Limb (tissue), 2 donors: ENCODE data around the gene DTX2.
"Not testable (repeated sequence)": the region's sequence is repeated elsewhere in the genome, so short reads cannot be mapped to it uniquely, and the experiment has no call there.

Experiments
- DNase-seq, 2 donors: peaks; one replicate each; pipeline ENCODE4 v3.0.0-alpha.2; 2016; ENCODE audit errors: extremely low spot score in 2 of 2

The DTX2 gene

DNA sequence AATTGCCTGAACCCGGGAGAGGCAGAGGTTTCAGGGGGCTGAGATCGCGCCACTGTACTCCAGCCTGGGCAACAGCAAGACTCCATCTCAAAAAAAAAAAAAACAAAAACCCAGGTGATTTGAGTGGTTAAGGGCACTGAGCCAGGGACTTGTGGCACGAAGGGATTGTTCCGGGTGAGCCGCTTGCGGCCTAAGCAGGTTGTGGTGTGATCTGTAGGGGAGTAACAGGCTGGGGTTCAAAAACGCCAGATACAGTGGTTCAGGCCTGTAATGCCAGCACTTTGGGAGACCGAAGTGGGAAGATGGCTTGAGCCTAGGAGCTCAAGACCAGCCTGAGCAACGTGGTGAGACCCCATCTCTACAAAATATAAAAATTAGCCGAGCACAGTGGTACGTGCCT lies 17.7 kb upstream of the DTX2 start:
- DNase-seq = not testable (repeated sequence)

DNA sequence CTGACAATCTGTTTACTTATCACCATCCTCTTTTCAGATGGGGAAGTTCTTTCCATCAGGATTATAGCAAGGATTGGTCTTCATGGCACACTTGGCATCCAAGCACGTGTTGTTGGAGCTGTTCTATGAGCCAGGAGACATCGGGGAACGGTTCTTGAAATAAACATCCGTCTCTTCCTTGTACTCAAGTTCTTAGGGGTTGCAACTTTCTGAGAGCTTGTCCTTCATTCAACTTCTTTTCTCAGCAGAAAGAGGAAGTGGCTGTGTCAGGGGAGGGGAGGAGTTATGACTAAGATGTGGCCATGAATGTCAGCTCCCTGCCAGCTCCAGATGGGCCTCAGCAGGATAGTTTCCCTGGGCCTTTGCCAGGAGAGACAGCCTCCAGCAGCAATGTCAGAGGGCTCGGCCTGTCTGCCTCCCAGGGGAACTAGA lies 15.9 kb upstream of the DTX2 start:
- DNase-seq = not testable (repeated sequence)

DNA sequence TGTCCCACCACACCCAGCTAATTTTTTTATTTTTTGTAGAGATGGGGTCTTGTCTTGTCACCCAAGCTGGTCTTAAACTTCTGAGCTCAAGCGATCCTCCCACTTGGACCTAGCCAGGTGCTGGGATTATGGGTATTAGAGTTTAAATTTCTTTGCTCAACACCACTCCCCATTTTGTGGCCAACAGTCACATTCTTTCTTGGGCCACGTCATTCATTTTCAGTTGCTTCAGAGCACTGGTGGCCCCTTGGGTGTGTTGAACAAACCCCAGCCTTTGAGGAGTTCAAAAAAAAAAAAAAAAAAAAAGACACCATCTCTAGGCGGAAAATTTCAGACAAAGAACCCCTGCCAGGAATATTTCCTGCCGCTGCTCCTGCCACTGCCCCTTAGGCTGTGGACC lies 4.5 kb upstream of the DTX2 start:
- DNase-seq = not testable (repeated sequence)

DNA sequence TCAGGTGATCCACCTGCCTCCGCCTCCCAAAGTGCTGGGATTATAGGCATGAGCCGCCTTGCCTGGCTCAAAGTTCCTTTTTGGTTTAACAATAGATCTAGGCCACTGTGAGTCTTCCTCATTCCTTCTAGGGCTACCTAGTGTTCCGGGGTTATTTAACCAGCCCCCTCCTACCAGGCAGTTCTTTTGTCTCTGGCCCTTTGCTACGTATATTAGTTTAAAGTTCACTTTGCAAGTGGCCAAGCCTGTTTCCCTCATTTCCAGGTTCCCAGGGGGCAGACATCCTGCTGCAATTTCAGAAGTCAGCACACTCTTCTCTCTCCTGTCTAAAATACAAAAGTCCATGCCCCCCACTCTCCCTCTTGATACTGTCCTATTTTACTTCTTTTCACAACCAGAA lies 3.0 kb upstream of the DTX2 start:
- not testable (repeated sequence) for DNase-seq

DNA sequence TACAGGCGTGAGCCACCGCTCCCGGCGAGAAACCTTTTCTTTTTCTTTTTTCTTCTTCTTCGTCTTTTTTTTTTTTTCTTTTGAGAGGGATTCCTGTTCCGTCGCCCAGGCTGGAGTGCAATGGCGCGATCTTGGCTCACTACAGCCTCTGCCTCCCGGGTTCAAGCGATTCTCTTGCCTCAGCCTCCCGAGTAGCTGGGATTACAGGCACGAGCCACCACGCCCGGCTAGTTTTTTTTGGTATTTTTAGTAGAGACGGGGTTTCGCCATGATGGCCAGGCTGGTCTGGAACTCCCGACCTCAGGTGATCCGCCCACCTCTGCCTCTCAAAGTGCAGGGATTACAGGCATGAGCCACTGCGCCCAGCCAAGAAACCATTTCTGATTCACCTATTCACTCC lies 742 bp upstream of the DTX2 start:
- not testable (repeated sequence) for DNase-seq

DNA sequence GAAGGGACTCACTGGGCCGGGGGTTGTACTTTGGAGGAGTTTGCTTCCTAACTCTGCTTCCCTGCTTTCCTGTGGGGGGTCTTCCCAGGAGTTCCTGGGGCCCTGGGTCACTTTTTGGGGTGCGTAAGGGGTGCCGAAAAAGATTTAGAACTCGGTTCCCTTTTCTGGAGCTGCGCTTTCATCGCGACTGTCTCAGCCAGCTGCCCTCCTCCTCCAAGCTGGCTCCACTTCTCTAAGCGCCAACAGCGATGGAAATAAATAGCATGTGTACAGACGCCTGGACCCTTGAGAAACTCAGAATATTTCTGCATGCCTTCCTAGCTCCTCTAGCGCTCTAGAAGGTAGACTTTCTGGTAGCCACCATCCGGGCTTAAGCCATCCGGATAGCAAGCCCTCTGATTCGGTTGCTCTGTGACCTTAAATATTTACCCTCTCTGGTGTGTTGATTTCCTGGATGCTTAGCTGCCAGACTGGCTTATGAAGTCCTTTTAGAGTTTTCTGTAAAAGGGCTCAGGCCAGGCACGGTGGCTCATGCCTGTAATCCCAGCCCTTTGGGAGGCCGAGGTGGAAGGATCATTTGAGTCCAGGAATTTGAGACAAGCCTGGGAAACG lies 868 bp downstream of the DTX2 start:
- DNase-seq = not testable (repeated sequence)

DNA sequence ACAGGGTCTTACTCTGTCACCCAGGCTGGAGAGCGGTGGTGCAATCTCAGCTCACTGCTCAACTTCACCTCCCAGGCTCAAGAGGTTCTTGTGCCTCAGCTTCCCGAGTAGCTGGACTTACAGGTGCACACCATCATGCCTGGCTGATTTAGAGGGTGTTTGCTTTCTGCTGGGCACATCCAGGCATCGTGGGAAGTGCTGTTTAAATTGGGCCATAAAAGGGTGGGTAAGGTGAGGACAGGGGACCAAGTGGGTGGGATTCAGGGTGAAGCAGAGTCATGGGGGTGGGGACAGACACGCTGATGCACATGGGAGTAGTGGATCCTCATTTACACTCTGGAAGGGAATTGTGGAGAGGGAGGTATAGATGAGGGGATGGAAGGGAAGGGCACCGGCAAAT lies 3.5 kb downstream of the DTX2 start:
- not testable (repeated sequence) for DNase-seq

DNA sequence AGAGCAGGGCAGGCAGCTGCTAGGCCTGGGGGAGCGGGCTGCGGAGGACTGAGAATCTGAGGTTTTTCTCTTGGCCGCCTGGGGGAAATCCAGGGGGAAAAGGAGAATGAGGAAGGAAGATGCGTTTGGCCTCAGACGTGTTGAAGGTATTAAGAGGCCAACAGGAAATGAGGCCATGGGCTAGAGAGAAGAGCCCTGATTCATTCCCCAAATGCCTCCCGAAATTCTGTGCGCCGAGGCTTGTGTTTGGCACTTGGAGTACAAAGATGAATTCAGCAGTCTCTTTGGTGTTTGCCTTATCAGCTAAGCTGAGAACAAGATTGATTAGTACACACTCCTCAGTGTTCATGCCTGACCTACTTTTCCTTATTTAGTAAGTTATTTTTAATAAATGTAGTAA lies 4.4 kb downstream of the DTX2 start:
- not testable (repeated sequence) for DNase-seq

DNA sequence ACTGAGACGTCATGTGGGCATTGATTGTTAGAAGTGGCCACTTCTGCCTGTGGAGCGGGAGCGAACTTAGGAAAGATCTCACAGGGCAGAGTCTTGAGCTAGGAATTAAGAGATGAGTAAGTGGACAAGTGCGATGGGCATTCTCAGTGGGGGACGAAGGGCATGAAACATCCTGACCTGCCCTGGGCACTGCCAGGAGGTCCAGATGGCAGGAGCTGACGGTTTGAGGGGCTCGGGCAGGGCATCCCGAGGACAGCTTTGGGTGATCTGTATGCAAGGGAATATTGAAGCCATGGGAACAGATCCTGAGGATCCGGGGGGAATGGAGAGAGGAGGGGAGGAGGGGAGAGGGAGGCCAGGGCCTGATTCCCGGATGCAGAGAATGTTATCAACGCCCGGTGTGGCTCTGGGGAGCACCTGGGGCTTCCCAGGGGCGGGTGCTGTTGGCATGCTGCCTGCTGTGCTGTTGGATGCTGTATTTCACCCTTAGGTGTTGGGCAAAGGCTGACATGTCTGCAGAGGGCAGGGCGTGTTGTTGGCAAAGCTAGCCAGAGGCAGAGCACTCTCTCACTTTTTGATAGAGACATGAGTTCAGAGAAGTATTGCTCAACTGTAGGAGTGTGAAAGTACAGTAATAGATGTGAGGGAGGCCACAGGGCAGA lies 6.4 kb downstream of the DTX2 start:
- DNase-seq = not testable (repeated sequence)

DNA sequence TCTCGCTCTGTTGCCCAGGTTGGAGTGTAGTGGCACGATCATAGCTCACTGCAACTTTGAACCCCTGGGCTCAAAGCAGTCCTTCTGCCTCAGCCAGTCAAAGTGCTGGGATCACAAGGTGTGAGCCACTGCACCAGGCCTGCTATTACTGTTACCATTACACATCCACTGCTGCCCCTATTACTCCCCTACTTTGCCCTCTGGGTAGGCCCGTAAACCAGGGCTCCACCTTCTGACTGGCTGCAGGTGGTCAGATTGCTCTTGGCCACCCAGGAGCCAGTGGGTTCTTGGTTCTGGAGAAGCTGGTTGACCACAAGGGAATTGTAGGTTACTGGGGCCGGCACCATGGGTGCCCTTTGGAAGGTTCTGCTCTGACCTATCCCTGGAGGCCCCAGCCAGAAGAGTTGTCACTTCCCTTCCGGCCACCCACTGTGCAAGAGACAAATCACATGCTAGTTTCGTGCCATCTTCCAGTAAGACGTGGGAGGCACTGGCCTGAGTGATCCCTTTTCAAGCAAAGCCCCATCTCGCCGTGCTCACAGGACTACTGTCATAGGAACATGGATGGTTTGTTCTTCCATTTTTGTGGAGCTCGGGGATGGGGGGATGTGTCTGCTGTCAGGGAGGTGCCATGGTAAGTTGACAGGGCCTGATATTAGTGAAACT lies 10.2 kb downstream of the DTX2 start:
- not testable (repeated sequence) for DNase-seq

DNA sequence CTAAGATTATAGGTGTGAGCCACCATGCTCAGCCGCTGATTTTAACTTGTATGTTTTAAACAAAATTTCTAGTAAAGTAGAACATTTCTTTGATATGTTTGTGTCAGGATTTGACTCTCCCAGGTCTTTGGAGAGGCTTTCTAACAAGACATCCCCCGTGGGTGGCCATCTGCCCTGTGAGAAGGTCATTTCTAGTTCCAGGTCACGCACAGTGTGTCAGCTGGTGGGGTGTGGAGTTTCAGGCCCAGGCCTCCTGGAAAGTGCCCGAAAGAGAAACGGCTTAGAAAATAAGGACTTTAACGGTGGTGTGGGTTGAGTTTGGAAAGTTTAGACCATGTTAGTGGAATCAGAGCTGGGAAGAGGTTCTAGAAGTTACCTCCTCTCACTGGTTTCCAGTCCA lies 11.6 kb downstream of the DTX2 start:
- not testable (repeated sequence) for DNase-seq

DNA sequence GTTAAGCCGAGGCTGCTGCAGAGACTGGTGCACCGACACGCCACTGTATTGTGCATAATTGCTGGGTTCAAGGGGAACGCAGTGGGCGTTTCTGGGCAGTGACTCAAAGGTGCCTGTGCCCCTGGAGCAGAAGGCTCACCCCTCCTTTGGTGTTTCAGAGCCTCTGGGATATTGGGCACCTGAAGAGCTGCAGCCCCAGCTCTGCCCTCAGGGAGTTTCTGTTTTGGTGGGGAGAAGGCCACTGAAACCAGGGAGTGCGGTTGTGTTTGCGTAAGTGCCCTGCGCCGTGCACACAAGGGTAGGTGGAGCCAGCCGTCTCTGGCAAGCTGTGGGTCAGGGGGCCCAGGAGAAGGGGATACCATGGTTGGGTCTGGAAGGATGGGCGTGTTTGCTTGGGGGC lies 14.8 kb downstream of the DTX2 start:
- DNase-seq = not testable (repeated sequence)

DNA sequence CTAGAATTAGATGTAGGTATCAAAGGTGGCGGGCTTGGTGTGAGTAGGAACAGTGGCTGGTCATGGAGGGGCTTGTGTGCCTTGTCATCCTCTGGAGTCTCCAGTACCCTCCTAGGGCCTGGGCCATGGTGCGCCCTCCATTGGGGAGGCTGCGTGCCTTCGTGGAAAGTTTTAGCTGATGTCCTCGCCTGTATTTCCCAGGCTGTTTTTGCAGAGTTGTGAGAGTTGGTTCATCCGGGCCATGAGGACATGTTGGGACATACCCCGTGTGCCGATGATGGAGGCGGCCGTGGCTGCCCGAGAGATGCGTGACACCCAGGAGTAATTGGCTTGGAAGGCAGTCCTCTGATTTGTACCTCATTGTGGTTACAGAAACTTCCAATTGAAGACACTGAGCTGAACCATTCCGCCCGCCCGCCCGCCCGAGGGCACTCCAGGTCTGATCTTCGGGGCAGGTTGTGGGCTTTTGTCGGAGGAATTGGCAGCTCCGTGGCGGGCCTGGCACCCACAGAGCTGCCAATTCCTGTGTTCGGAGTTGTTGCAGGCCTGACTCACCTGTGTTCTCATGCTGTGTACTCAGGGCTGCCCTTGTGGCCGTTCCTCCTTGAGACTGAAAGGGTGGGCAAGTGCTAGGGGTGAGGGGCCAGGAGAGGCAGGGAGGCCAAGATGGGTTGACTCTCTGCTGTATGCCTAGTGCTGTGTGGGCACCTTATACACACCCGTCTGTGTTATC lies 15.4 kb downstream of the DTX2 start:
- DNase-seq = not testable (repeated sequence)

DNA sequence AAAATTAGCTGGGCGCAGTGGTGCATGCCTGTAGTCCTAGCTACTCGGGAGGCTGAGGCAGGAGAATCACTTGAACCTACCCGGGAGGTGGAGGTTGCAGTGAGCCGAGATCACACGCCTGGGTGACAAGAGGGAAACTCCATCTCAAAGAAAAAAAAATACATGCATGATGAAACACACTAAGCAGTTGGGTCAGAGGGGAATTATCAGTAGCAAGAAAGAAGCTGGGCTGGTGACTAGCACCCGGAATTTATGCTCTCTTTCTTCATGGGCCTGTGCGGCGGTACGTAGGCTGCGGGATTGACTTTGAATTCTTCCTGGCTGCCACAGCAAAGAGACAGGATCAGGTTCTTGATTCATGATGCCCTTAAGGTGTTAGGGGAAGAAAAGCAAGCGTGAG lies 18.1 kb downstream of the DTX2 start:
- not testable (repeated sequence) for DNase-seq

DNA sequence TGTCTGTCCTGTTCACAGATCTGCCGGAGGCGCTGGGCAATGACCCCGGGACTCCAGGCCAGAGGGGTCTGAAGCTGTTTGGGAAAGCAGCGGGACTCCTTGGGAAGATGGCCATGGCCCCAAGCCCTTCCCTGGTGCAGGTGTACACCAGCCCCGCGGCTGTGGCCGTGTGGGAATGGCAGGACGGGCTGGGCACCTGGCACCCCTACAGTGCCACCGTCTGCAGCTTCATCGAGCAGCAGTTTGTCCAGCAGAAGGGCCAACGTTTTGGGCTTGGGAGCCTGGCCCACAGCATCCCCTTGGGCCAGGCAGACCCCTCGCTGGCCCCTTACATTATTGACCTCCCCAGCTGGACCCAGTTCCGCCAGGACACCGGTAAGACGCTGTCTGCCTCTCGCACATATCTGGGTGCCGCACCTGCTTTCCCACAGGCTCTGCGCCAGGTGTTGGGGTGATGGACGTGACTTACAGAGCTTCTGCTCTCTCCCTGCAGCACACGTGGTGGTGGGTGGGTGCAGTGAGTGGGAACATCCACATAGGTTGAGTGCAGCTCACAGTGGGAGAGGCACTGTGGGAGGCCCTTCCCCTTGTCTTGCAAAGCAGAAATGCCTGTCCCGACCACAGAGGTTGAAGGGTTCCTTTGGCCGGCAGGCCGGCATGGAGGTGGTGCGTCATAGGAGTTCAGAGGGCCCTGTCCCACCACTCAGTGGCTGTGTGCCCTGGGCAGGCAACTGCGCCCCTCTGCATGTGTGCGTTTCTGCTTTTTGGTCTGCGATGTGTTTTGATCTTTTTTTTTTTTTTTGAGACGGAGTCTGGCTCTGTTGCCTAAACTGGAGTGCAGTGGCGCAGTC lies 19.1 kb downstream of the DTX2 start:
- not testable (repeated sequence) for DNase-seq

DNA sequence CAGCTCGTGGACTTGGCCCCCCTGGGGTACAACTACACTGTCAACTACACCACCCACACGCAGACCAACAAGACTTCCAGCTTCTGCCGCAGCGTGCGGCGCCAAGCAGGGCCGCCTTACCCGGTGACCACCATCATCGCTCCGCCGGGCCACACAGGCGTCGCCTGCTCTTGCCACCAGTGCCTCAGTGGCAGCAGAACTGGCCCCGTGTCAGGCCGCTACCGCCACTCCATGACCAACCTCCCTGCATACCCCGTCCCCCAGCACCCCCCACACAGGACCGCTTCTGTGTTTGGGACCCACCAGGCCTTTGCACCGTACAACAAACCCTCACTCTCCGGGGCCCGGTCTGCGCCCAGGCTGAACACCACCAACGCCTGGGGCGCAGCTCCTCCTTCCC lies 21.2 kb downstream of the DTX2 start:
- not testable (repeated sequence) for DNase-seq

DNA sequence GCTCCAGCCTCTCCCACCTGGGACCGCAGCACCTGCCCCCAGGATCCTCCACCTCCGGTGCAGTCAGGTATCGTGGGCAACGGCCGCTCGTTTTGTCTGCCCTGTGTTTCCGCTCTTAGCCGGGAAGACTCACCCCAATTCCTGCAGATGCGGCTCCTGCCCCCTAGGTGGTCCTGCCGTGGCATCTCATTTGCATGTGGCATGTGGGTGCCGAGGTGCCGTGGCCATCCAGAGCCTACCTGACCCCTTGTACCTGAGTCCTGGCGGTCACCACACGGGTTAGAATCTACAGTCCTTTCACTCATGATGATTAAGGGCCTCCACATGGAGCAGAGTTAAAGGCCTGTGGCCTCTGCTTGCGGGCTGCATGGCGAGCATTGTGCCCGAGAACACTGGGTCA lies 21.6 kb downstream of the DTX2 start:
- not testable (repeated sequence) for DNase-seq

DNA sequence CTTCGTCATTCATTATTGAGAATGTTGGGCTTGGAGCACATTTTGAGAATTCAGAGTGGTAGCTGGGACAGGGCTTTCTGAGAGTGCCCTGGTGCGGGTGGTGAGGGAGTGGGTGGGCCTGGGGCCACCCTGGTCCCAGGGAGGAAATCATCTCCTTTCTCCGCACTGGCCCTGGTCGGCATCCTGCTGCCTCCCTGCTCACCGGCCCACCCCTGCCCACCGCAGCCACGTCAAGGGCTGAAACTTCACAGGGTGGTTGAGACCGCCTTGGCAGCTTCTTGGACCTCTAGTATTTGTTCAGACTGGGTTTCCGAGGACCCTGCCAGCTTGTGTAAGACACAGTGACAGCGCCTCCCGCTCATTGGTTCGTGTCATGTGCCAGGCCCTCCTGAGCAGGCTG lies 22.9 kb downstream of the DTX2 start:
- DNase-seq = not testable (repeated sequence)

DNA sequence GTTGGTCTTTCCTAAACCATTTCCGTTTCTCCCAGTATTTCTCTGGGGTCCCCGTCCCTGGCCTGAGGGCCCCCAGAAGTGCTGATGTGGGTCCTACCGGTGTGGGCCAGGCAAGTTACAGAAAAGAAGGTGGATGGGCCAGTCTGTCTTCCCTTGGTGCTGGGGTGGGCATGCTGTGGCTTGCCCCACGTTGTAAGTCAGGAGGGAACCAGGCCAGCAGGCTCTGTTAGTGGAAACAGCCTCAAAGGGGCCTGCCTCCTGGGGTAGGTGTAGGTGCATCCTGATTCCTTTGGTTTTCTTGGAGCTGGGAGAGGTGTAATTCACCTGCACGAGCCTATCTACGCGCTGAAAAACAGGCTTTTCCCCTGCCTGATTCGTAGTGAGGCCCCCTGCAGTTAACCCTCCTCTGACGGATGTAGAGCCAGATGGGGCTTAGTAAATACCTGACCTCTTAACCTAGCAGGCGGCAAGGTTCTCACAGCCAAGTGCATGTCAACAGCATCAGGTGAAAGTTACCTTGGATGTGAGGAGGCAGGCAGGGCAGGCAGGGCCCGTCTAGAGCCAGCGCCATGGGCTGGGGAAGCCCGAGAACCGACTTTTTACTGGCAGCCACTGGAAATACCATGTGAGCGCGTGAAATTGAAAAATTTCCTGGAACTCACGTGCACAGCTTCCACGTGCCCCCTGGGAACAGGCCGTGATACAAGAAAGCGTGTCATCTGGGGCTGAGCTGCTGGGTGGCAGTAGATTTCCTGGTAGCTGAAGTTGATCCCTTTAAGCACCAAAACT lies 24.5 kb downstream of the DTX2 start:
- not testable (repeated sequence) for DNase-seq

DNA sequence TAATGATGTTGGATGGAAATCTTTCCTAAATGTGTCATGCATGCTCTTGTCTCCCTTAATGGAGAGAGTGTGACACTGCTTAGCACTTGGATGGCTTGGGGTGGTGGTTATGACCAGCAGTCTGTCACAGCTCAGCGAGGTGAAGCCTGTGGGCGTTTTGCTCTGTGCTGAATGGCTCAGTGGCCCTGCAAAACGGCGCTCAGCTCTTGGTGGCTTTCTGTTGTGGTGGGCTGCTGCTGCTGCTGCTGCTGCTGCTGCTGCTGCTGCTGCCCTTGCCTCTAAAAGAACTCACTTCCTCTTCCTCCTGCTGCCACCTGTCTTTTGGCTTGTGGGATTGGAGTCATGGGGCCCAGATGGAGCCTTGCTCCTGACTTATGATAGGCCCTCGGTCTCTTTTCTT lies 25.1 kb downstream of the DTX2 start:
- not testable (repeated sequence) for DNase-seq
